HG02981 (cell line): ENCODE measurements around the gene SMIM21.

Experiments
- ATAC-seq: cut with Tn5 transposase; IDR thresholded peaks from one replicate; pipeline ENCODE4 v1.9.1; 2021; ENCODE audit warnings: mild to moderate bottlenecking, moderate library complexity; ENCODE audit not compliant: unreplicated experiment

SMIM21 gene

DNA sequence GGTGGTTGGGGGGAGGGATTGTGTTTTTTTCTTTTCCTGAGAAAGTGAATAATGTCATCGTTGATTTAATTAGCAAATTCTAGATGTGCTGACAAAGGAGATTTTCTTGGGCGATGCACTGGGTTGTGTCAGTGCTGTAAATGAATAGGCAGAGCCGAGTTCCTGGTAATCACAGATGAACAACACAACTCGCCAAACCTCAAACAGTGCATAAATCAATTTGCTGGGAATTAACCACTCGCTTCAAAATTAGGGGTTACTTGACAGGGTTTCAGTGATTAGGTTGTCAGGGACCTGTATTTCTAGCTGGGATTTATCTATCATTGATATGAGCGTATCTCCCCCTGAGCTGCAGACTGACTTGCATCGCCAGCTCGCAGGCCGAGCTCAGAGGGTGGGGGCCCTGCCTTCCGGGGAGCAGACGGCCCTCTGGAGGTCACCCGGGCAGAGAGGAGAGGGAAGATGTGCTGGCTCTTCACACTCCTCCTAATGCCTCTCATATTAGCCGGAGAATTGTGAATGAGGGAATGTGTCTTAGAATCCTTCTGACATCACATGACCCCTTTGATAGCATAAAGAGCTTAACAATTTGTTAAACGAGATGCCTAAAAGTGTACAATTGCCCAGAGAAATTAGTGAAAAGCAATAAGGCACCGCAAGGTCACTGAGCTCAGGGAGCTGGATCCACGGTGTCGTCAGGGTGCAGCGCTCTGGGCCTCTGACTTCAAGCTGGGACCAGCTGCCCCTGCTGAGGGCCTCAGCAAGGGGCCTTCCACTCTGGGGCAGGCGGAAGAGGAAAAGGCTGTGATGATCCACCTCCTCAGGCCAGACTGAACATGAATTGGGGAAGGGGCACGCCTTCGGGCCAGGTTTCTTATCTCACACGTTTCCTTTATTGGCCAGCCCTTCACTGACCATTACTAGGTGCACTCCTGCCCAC is 48.9 kb downstream of the SMIM21 start:
- ATAC-seq = no peak

DNA sequence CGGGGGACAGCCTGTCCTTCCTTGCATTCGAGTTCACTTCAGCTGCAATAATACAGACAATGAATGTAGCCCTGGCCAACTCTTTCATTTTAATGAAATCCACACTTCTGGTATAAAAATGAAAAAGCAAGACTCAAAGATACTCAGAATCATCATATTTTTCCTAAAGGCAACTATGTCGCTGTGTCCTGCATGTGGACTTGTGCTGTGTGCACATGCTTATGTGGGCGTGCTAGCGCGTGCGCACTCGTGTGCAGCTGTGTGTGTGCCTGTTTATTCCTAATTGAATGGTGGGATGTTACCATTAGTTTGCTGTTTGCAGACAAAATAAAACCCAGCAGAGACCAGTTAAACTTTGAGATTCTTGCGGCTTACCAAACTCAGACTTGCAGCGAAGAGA is 49.6 kb downstream of the SMIM21 start:
- no peak for ATAC-seq

DNA sequence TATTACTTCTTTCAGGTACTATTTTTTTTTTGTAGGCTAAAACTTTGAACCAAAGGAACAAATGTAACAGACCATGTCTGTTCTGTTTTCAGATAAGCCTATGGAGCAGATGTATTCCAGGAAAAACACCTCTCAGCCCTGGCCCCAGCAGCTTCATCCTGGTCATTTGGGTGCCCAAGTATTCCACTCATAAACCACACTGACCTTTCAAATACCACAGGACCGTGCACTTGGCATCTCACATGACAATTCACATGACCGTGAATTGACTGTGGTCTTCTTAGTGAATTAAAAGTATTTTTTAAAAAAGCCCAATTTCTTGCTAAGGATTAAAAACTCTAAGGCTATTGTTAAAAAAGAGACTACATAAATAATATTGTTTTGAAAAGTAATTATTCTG is 50.2 kb downstream of the SMIM21 start:
- no peak for ATAC-seq

DNA sequence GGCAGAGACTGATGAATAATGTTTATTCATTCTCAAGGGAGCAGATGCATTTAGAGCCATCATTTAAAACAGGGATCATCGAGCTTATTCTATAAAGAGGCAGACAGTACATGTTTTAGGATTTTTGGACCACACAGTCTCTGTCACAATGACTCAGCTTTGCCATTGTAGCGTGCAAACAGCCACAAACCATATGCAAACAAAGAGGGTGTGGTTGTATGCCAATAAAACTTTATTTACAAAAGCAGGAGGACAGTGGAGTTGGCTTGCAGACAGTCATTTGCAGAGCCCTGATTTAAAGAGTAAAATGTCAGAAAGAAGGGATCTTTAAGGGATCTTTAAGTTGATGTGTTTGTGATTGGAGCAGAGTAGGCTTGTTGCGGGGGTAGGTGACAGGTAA is 51.5 kb downstream of the SMIM21 start:
- no peak for ATAC-seq

DNA sequence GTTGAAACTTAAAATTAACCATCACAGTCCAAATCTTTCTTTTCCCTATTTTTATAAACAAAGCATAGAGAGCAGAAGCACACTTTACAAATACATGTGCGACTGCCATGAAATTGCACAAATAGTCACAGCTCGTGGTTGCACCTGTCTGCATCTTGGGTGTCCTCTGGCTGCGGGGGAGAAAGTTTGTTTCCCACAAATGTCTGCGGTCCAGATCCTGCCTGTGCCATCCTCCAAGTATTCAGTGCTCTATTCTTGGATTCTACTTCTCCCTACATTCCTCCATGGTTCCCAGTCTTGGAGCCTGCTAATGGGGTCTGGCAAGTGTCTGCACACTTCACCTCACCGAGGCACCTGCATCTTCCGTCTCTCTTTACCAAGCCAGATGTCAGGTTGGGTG is 52.2 kb downstream of the SMIM21 start:
- no peak for ATAC-seq

DNA sequence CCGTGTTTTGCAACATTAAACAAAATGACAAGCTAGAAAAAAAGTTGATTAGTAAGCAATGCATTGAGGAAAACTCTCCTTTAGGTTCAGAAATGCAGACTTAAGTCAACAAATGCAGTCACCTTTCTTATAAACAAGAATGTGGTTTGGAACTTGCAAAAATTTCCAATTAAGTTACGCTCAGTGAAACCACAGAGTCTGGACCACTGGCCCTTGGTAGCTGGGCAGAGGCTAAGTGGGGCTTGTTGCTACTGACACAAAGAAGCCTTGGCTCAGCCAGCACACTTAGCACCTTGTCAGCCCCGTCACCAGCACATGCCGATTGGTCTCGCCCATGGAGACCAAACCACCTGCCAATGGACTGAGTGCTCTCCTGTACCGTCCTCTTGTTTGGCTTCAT is 53.0 kb downstream of the SMIM21 start:
- ATAC-seq = no peak

DNA sequence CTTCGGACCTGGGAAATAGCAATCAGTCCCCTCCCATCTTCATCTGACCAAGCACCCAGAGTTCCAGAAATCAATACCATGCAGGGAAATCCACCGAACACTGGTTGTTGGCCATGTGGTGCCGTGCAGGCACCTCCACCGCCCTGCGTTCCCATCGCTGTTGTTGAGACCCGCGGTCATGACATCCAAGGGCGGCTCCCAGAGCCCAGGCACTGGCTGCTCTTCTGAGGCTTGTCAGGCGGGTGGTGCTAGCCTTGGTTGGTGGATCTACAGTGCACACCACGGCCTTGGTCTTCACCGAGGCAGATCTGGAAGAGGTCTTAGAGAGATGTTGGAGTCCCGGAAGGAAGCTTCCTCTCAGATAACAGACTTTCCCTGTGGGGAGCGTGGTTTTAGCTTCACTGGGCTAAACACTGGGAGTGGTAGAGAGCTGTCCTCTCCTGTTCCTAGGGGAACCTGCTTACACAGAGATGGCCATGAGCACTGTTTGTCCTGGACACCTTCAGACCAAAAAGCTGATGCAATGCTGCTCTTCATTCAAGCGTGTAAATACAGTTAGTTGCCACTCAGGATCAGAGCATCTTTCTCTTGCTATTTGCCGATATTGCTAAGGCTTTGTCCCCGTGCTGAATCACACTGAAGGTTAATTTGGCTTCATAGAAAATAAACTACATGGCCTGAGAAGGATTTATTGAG is 58.3 kb downstream of the SMIM21 start:
- ATAC-seq = no peak

DNA sequence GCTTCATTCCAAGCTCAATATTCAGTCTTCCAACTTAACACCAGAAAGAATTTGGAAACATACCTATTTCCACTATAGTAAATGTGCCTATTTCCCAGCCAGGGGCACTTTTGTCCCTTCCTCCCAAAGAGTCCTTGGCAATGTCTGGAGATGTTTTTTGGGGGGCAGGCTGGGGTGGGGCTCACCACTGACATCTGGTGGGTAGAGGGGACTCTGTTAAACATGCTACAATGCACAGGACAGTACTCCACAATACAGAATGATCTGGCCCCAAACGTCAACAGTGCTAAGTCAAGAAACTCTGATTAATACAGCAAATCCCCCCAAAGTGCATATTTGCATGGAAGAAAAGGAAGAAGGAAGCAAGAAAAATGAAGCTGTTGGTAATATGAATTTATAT is 61.7 kb downstream of the SMIM21 start:
- no peak for ATAC-seq

DNA sequence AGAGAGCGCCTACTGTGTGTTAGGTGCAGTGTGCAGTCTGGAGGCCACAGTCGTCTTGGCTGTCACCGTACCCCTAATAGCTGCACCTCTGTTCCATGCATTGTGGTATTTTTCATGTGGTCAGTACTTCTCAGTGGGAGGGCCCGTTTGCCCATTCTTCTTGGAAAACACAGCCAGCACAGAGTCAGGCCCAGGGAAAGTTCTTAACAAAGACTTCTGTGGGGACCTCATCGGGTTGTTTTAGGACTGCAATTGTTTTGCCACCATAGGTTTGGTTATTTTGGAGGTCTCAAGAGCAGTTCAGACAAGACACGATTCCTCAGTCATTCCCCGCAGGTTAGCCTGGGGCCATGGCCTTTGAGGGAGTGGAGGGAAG is 62.3 kb downstream of the SMIM21 start:
- ATAC-seq = no peak

DNA sequence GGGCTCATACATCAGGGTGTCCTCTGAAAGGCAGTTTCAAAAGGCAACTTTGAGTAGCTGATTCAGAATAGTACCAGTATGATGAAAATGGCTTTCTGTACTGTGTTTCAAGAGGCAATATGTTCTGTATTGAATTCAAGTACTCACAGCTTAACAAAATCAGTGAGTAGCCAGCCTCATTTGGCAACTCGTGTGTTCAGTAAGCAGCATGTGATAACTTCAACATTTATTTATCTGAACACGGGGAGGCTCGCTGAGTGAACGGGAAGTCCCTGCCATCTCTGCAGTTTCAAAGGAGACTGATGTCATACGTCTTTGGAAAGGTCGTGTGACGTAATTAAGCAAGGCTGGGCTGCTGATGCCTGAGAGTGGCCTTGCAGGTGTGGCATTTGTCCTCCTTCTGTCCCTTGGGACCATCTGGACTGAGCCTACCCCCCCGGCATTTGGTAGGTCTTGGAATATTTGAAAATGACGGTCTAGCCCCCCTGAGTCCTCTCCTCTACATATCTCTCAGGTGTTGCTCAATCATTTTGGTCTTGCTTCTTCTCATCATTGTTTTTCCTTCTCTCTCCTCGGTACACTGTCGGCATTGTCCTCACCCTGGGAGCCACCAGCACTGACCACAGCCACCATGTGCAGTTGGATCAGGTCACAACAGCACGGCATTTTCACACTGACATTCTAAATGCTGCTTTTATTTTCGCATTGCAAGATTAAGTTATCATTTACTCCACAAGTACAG is 62.8 kb downstream of the SMIM21 start:
- ATAC-seq = no peak

DNA sequence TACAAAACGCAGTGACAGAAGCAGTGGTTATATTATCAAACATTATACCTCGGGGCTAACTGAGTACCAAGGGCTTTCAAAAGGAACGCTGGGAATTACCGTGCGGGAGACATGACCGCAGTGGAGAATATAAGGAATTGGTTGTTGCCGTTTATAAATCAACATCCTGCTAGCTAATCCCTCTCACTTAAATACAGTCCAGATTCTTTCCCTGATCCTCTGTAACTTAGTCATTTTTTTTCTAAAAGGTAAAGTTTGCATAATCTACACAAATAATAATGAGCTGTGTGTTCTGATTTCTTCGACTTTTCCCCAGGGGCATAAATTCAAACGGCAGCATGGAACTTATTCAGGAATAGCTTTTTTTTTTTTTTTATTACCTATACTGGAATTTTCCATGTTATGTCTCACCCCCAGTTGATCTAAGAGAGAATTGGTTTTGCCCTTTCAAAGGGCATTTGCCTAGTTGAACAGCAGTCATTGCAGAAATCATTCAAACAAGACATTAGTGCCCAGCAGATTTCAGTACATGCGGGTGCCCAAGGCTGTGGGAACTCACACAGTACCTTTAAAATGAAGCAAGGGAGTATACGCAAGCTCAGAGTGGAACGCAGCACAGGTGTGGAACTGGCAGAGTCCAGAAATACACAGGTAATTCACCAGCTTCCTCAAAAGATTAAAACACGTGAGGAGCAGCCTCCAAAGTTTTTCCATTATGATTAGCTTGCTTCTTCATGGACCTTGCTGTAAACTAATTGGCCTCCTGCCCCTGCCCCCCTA is 63.9 kb downstream of the SMIM21 start:
- no peak for ATAC-seq

DNA sequence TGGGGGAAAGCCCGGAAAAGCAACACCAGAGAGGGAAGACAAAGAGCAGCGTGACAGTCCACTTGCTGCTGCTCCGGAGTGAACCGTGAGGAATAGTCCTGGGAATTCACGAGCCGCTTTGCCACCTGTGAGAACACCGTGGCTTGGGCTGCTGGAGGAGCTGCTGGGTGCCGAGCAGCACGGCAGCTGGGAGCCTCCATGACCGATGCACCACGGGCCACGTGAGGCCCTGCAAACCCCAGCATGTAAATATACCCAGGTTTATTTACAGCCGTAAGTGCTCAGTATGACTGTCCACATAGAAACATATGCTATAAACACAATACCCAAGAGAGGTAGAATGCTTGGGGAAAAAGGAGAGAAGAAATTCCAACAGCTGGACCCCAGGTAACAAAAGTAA is 65.1 kb downstream of the SMIM21 start:
- ATAC-seq = no peak

DNA sequence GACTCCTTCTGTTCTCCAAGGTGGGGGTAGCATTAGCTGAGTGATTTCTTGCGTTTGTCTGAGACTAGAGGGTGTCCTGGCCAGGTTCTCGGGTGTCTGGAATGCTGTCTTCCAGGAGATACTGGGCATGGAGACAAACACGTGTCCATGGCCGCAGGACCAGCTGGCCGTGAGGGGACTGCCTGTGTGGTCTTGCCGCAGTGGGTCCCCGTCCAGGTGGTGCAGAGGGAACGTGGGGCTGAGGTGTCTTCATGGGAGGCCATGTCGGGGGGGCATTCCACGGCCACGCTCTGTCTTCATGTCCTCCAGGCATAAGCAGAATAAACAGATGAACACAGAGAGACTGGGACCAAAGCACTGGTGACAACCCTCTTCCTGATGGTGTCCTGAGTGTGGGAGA is 66.6 kb downstream of the SMIM21 start:
- ATAC-seq = no peak

DNA sequence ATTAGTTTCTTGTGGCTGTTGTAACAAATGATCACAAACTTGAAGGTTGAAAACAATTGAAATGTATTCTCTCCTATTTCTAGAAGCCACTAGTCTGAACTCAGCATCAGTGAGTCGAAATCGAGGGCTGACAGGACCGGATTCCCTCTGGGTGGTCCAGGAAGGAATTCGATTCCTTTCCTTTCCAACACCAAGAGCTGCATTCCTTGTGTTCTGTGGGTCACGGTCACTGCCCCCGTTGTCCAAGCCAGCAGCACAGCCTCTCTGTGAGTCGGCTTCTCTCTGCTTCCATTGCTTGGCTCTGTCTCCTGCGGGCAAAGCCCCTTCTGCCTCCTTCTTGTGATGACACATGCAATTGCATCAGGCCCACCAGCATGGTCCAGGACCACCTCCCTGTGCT is 67.3 kb downstream of the SMIM21 start:
- ATAC-seq = no peak
